ENCODE measurements around the gene PDE9A.

PDE9A gene

GRCh38 chr21:42764883-42765282 lies 111.5 kb downstream of the PDE9A start:
- H3K27me3 ChIP-seq (replicated peaks; ENCODE audit: control insufficient read depth, insufficient read depth, low read length) = peaks cover 1% of the 10 kb centered on the region
- H3K36me3 ChIP-seq (ENCODE audit: control insufficient read depth, insufficient read depth, low read length) = no peaks in the 10 kb centered on the region
- TF ChIP-seq, protein P1, sequence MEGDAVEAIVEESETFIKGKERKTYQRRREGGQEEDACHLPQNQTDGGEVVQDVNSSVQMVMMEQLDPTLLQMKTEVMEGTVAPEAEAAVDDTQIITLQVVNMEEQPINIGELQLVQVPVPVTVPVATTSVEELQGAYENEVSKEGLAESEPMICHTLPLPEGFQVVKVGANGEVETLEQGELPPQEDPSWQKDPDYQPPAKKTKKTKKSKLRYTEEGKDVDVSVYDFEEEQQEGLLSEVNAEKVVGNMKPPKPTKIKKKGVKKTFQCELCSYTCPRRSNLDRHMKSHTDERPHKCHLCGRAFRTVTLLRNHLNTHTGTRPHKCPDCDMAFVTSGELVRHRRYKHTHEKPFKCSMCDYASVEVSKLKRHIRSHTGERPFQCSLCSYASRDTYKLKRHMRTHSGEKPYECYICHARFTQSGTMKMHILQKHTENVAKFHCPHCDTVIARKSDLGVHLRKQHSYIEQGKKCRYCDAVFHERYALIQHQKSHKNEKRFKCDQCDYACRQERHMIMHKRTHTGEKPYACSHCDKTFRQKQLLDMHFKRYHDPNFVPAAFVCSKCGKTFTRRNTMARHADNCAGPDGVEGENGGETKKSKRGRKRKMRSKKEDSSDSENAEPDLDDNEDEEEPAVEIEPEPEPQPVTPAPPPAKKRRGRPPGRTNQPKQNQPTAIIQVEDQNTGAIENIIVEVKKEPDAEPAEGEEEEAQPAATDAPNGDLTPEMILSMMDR (IDR thresholded peaks at IDR 0.05; ENCODE audit: insufficient read depth, low read length, poor library complexity, severe bottlenecking) = no peak

DNA sequence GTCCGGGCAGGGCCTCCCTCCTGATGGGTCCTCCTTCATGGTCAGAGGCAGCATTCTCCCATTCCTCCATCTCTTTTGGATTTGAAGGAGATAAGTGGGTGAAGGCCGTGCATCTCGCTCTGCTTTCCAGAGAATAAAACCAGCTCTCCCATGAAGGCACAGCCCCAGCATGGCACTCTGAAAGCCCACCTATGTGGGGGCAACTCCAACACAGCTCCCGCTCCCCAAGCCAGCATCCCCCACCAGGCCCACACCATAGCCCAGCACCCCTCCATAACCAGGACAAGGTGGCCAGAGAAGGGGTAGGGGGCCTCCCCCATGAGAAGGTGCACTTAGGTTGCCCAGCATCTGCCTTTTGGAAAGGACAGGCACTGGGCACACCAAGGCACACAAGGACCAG lies 112.2 kb downstream of the PDE9A start:
- H3K27me3 ChIP-seq (replicated peaks; ENCODE audit: control insufficient read depth, insufficient read depth, low read length) = peaks cover 1% of the 10 kb centered on the region
- TF ChIP-seq, protein P1 (IDR thresholded peaks at IDR 0.05; ENCODE audit: insufficient read depth, low read length, poor library complexity, severe bottlenecking) = no peak
- H3K36me3 ChIP-seq (ENCODE audit: control insufficient read depth, insufficient read depth, low read length) = no peaks in the 10 kb centered on the region
- DNase-seq (ENCODE audit: extremely low read depth, insufficient read length) = no peak
- H3K4me3 ChIP-seq (replicated peaks; ENCODE audit: low read depth, low read length) = no peak overlapping the region

More at GRCh38 chr21:42764883-42765282, 111.5 kb downstream of the PDE9A start:
- H3K4me3 ChIP-seq (replicated peaks; ENCODE audit: low read depth, low read length) = no peak overlapping the region
- DNase-seq (ENCODE audit: extremely low read depth, insufficient read length) = no peak

- TF ChIP-seq, protein P1 (IDR thresholded peaks at IDR 0.05; ENCODE audit: insufficient read depth, low read length, poor library complexity, severe bottlenecking) = no peak
- no peak overlapping the region for H3K4me3 ChIP-seq (replicated peaks; ENCODE audit: low read depth, low read length)
- peaks cover 1% of the 10 kb centered on the region; the same call in 1 of the 2 replicates for H3K27me3 ChIP-seq (replicated peaks; ENCODE audit: control insufficient read depth, insufficient read depth, low read length)
- no peak for DNase-seq (ENCODE audit: extremely low read depth, insufficient read length)
- no peaks in the 10 kb centered on the region for H3K36me3 ChIP-seq (ENCODE audit: control insufficient read depth, insufficient read depth, low read length)
Observed at GRCh38 chr21:42766739-42767560, 113.5 kb downstream of the PDE9A start.

GRCh38 chr21:42767561-42767835 lies 114.1 kb downstream of the PDE9A start:
- peaks cover 1% of the 10 kb centered on the region; the same call in 1 of the 2 replicates for H3K27me3 ChIP-seq (replicated peaks; ENCODE audit: control insufficient read depth, insufficient read depth, low read length)
- H3K36me3 ChIP-seq (ENCODE audit: control insufficient read depth, insufficient read depth, low read length) = no peaks in the 10 kb centered on the region
- no peak for DNase-seq (ENCODE audit: extremely low read depth, insufficient read length)
- TF ChIP-seq, protein P1 (IDR thresholded peaks at IDR 0.05; ENCODE audit: insufficient read depth, low read length, poor library complexity, severe bottlenecking) = no peak
- no peak overlapping the region for H3K4me3 ChIP-seq (replicated peaks; ENCODE audit: low read depth, low read length)

- TF ChIP-seq, protein P1 (IDR thresholded peaks at IDR 0.05; ENCODE audit: insufficient read depth, low read length, poor library complexity, severe bottlenecking) = no peak
- H3K36me3 ChIP-seq (ENCODE audit: control insufficient read depth, insufficient read depth, low read length) = no peaks in the 10 kb centered on the region
- no peak overlapping the region for H3K4me3 ChIP-seq (replicated peaks; ENCODE audit: low read depth, low read length)
- DNase-seq (ENCODE audit: extremely low read depth, insufficient read length) = no peak
- H3K27me3 ChIP-seq (replicated peaks; ENCODE audit: control insufficient read depth, insufficient read depth, low read length) = 0 out of 2 replicates have a peak, but pooled peaks cover 1% of the 10 kb centered on the region
Observed at GRCh38 chr21:42768324-42769121, 115.1 kb downstream of the PDE9A start.
